ENCODE results near the gene ZBTB20. TPM values are rescaled to one million over a fixed set of nuclear protein-coding genes. Genes with fewer than 3 reads are reported as not detected.
"Not testable (repeated sequence)": the region's sequence is repeated elsewhere in the genome, so short reads cannot be mapped to it uniquely, and the experiment has no call there.

Gene ZBTB20
- total RNA-seq, 2 donors from 2014 or later, result 111 to 189 TPM

- TF ChIP-seq POLR2AphosphoS5 (IDR thresholded peaks at IDR 0.05) (no peak), POLR2A (IDR thresholded peaks at IDR 0.05) (no peak), CTCF (IDR thresholded peaks at IDR 0.05) (no peak)
- intact Hi-C loops (cut with DNase I), result no loop called here
- no peak overlapping the region for H3K27ac ChIP-seq
Measured at GRCh38 chr3:114685161-114685560, 461.9 kb downstream of the ZBTB20 start.

GRCh38 chr3:114680299-114680698, 466.8 kb downstream of the ZBTB20 start:
- no peak for DNase-seq (ENCODE audit: low spot score)
- intact Hi-C loops (cut with DNase I), result no loop called here
- TF ChIP-seq POLR2A (IDR thresholded peaks at IDR 0.05) (no peak), CTCF (IDR thresholded peaks at IDR 0.05) (no peak)
- Histone ChIP-seq H3K27ac (no peak overlapping the region), H3K27me3 (replicated peaks; ENCODE audit: insufficient read depth) (no peaks in the 10 kb centered on the region), H3K4me1 (replicated peaks) (no peaks in the 10 kb centered on the region), H3K4me3 (no peak overlapping the region), H3K36me3 (no peaks in the 10 kb centered on the region), H3K9me3 (no peaks in the 10 kb centered on the region)
- 89% methylated on average over 1 of the region's 1 CpG for WGBS

More at GRCh38 chr3:114685161-114685560, 461.9 kb downstream of the ZBTB20 start:
- H3K4me3 ChIP-seq, result no peak overlapping the region
- DNase-seq (ENCODE audit: low spot score), result no peak
- no peaks in the 10 kb centered on the region for H3K9me3 ChIP-seq
- no peaks in the 10 kb centered on the region for H3K4me1 ChIP-seq (replicated peaks)
- H3K36me3 ChIP-seq, result no peaks in the 10 kb centered on the region
- 84% methylated on average over 4 of the region's 4 CpGs for WGBS
- H3K27me3 ChIP-seq (replicated peaks; ENCODE audit: insufficient read depth), result no peaks in the 10 kb centered on the region

- H3K4me1 ChIP-seq (replicated peaks); intact Hi-C loops (cut with DNase I); H3K27ac ChIP-seq; DNase-seq (ENCODE audit: low spot score); H3K9me3 ChIP-seq; H3K4me3 ChIP-seq; H3K36me3 ChIP-seq; H3K27me3 ChIP-seq (replicated peaks; ENCODE audit: insufficient read depth): not testable (repeated sequence)
- WGBS, result 99% methylated on average over 3 of the region's 3 CpGs
Measured at GRCh38 chr3:114679773-114680172, 467.3 kb downstream of the ZBTB20 start.

GRCh38 chr3:114675104-114675503, 472.0 kb downstream of the ZBTB20 start:
- intact Hi-C loops (cut with DNase I), result no loop called here

GRCh38 chr3:114674036-114674435, 473.1 kb downstream of the ZBTB20 start:
- 68% methylated on average over 2 of the region's 2 CpGs for WGBS
- intact Hi-C loops (cut with DNase I), result no loop called here
- Histone ChIP-seq H3K27ac (no peak overlapping the region), H3K36me3 (no peaks in the 10 kb centered on the region), H3K27me3 (replicated peaks; ENCODE audit: insufficient read depth) (no peaks in the 10 kb centered on the region), H3K4me3 (no peak overlapping the region), H3K9me3 (no peaks in the 10 kb centered on the region), H3K4me1 (replicated peaks) (no peaks in the 10 kb centered on the region)
- TF ChIP-seq POLR2A (IDR thresholded peaks at IDR 0.05), result no peak
- no peak for TF ChIP-seq POLR2AphosphoS5 (IDR thresholded peaks at IDR 0.05)
- no peak for TF ChIP-seq CTCF (IDR thresholded peaks at IDR 0.05)
- no peak for DNase-seq (ENCODE audit: low spot score)

More at GRCh38 chr3:114675104-114675503, 472.0 kb downstream of the ZBTB20 start:
- H3K27ac ChIP-seq, result no peak overlapping the region
- no peaks in the 10 kb centered on the region for H3K4me1 ChIP-seq (replicated peaks)
- no peaks in the 10 kb centered on the region for H3K27me3 ChIP-seq (replicated peaks; ENCODE audit: insufficient read depth)
- no peak for DNase-seq (ENCODE audit: low spot score)
- no peak overlapping the region for H3K4me3 ChIP-seq
- WGBS, result 83% methylated on average over 4 of the region's 4 CpGs
- TF ChIP-seq CTCF (IDR thresholded peaks at IDR 0.05) (no peak), POLR2A (IDR thresholded peaks at IDR 0.05) (no peak), POLR2AphosphoS5 (IDR thresholded peaks at IDR 0.05) (no peak)
- no peaks in the 10 kb centered on the region for H3K36me3 ChIP-seq
- H3K9me3 ChIP-seq, result no peaks in the 10 kb centered on the region
